TTC549 (cell line): ENCODE results near the gene FGF5.
"Not testable (repeated sequence)": the region's sequence is repeated elsewhere in the genome, so short reads cannot be mapped to it uniquely, and the experiment has no call there.

ENCODE experiments used
- FAIRE-seq: peaks from 2 replicates; lab custom pipeline; 2012; peaks lifted over from hg19 to GRCh38; lab: Jason Lieb, UNC

The FGF5 gene, protein sequence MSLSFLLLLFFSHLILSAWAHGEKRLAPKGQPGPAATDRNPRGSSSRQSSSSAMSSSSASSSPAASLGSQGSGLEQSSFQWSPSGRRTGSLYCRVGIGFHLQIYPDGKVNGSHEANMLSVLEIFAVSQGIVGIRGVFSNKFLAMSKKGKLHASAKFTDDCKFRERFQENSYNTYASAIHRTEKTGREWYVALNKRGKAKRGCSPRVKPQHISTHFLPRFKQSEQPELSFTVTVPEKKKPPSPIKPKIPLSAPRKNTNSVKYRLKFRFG

DNA sequence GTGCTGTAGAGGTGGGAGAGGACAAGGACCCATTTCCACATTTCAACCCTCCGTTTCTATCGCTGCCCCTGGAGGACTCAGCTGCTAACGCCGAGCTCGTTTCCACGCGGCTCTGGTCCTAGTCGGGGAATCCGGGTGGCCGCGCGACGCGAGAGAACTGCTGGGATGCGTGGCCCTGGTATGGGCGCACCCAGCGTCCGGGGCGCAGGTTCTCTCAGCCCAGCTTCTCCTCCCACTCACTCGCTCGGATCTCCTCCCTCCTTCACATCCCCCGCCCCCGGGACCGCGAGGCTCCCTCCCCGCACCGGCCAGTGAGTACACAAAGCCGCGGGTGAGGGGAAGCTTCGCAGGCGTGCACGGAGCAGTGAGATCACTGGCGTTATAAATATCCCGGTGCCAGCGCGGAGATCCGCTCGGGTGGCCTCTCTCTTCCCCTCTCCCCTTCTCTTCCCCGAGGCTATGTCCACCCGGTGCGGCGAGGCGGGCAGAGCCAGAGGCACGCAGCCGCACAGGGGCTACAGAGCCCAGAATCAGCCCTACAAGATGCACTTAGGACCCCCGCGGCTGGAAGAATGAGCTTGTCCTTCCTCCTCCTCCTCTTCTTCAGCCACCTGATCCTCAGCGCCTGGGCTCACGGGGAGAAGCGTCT lies at the start of gene FGF5:
TSS of gene FGF5 (plus strand) at position 412 of the 649 bp plus-strand sequence. CDS start at position 573, 161 bp downstream.
- FAIRE-seq: no peak

DNA sequence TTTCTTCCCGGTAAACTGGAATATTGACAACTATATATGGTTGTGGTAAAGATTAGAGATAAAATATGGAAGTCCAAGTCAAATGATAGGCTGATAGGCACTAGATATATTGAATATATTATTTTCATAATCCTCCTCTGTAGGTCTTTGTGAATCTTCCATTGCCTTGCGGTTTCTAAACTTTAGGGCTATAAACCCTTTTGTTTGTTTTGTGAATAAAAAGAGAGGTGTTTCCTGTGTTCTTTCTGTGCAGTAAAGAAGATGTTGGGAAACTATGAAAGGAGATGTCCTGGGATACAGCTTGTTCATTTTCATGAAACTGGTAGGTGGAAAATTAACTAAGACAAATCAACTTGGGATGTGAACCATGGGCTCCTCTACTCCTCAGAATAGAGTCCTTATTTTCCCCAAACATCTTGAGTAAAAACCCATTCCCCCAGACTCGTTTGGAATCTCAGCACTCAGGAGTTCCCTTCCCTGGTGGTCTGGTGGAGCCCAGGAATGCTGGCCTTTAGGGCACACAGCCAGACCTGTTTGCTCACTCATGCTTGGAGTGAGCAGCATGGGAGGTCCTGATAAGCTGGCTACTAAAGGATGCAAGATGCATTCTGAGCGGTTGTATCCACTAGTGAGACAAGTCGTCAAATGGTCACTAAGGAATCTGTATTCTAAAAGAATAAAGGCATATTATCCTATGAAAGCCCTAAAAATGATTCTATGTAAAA lies 47.0 kb upstream of the FGF5 start:
- no peak for FAIRE-seq

DNA sequence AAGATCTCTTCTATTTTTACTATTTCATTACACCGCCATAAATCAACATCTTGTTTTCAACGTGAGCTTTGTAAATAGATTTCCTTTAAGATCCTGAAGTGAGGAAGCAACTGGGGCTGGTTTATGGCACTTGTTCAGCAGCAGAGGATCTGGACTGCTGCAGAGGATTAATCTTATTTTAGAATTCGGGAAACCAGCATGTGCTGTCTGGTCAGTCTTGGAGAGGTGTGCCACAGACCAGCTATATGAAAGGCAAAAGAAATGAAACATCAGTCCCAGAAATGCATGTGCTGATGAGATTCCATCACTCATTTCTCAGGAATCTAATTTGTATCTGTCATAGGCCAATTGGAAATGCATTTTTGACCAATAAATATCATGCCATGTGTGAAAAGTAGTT lies 45.8 kb upstream of the FGF5 start:
- no peak for FAIRE-seq

DNA sequence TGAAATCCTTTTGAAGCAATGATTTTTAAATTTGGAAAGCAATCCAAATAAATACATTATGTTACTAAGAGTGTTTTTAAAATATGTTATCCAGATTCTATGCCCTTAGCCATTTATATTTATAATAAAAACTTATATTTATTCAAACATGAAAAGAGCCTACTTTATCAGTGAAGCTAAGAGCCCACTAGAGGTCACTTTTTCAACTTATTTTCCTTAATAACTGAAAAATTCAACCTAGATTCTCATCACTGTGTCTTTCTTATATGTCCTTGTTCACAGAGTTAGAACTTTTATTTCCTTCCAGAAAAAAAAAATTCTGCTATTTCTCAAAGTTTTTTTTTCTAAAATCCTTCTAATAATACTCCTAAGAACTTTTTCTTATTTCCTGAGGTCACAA lies 45.3 kb upstream of the FGF5 start:
- FAIRE-seq: no peak

DNA sequence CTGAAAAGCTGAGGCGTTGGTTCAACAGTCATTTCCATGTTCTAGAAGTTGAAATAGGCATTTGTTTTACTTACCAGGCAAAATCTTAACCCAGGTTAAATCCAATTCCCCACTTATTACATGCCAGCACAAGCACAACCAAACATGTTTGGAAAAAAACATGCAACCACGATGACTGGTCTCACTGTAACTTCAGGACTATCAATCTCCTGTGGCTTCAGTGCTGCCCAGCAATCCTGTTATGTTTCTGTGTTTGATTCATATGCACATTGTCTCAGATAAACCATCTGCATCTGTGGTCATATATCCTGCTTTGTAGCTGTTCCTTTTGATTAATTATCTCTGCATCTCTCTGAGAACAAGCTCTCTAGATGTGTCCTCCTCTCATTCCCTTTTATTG lies 40.9 kb upstream of the FGF5 start:
- no peak for FAIRE-seq

DNA sequence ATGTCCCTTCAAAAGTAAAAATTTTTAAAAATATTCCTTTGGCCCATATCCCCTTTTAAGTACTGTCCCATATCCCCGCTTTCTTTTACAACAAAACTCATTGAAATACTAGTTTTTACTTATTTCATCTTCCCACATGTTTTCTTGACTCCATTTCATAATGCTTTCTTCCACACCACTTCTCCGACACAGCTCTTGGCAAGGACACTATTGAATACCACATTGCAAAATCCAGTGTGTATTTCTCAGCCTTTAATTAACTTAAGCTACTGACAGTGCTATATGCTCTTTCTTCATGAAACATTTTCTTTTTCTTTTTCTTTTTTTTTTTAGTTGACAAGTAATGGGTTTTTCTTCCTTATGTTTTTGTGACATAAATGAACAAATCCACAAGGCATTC lies 40.4 kb upstream of the FGF5 start:
- FAIRE-seq: no peak

DNA sequence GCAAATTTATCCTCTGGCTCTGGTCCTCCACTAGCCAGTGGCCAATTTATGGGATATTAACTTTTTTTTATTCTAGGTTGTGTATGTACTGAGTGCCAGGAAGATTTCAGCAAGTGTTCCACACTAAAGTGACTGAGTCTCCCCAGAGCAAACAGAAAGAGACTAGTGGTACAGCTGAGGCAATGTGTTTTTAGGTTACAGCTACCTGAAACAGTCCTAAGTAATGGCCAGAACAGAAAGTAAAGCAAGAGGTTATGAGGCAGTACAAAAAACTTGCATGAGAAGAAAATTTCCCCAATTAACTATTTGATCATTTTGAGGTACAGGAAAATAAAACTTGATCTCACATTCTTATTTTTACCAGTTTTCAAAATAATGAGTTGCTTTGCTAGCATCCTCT lies 38.0 kb upstream of the FGF5 start:
- no peak for FAIRE-seq

DNA sequence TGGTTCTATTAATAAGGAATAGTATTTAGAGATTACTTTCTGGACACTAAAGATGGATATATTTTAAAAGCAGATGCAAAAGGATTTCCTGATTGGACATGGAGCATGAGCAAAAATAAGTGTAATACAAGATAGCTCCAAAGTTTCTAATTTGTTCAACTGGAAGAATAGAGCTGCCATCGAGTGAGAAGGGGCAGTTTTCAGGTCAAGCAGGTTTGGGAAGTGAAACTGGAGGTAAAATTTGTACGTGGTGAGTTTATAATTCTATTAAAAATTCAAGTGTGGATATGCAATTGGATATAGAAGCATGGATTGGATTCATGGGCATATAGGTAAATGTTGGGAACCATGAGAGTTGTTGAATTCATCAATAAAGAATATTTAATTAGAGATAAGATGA lies 37.3 kb upstream of the FGF5 start:
- no peak for FAIRE-seq

DNA sequence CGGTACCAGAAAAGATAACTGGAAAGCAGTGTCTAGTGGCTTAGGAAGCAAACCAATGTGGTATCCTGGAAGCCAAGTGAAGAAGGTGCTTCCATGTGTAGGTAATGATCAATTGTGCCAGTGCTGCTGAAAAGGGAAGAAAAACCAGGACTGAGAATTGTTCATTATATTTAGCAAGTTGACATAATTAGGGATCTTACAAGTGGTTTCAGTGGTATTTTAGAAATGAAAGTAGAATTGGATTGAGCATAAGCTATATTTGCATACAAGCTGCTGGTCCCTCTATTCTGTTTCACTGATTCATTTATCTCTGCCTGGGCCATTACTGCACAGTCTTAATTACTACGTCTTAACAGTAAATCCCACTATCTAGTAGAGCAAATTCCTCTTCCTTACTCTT lies 36.9 kb upstream of the FGF5 start:
- no peak for FAIRE-seq

DNA sequence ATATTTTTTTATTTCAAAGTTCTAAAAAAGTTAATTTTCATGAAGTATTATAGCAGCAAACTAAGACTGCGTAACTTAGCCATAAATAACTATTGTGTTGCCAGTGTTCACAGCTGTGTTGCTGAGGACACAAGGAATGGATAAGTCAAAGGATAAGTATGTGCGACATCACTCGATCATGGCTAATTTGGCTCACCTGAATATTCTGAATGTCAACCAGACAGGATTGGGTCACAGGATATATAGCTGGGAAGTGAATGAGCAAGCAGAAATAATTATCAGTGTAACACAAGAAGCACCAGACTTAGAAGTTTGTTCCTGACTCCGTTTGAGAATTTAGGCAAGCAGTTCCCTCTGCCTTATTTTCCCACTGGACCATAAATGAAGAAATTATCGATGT lies 35.3 kb upstream of the FGF5 start:
- FAIRE-seq: no peak

DNA sequence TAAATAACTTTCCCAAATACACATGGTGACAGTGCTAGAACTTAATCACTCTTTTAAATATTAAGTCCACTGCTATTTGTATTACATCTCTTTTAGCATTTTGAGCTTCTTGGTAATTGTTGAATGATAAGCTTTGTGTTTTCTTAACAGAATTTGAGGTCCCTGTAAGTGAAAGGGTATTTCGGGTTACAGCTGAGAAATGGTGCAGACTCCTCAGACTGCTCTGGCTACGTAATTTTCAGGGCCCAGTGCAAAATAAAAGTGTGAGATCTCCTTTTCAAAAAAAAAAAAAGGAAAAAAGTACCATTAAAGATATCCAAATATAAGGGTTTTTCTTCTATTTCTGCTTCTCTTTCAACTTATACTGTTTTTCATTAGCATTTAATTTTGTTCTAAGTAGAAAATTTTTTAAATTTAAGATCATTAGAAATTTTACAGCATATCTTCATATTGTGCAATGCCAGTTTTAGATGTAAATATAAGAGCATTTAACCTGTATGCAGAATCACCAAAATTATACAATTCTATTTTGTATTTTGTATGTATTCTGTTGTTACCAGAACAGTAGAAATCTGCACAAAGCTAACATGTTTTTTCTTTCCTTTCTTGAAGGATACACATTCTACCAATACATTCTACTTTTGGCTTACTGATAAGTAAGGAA lies 33.6 kb upstream of the FGF5 start:
- FAIRE-seq: no peak

DNA sequence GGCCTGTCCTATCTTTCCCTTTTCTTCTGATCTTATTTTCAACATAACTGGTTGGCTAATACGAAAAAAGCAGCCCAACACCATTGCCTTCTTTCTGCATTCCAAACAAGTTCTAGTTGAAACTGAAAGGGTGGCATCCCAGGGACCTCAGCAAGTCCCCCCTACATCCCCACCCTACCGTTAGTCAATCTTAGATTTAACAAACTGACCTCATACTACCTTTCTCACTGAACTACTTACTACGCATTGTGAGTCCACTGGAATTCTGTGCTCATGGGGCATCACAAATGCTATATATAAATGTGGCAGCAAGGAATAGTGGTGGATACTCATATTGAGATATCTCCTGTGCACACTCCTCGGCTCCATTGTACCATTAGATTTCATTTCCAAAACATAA lies 33.1 kb upstream of the FGF5 start:
- no peak for FAIRE-seq

DNA sequence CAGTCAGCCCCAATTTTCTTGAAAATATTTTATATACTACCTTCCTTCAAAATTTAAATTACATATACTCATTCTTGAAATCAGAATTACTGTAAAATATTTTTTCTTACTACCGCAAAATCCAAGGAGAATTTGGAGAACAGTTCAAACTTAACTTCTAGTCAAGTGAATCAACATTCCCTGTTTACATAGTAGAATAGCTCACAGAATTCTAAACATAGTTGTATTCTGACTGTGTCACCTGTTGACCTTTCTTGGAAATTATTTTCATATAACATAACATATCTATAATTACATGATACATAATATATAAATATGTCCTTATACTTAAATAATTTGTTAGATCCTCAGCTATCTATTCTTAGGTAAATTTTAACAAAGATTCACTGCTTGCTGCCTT lies 31.0 kb upstream of the FGF5 start:
- no peak for FAIRE-seq

DNA sequence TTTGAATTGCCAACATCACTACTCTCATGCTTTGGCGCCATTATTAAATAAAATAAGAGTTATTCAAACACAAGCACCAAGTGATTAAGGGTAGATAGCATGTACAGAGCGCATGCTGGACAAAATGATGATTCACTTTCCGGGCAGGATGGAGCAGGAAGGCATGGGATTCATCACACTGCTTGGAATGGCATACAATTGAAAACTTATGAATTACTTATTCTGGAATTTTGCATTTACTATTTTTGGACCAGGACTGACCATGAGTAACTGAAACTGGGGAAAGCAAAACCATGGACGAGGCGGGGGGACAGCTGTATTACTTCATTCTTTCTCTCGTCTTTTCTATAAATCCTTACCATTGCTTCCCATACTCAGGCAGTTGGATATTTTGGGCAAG lies 28.5 kb upstream of the FGF5 start:
- no peak for FAIRE-seq

DNA sequence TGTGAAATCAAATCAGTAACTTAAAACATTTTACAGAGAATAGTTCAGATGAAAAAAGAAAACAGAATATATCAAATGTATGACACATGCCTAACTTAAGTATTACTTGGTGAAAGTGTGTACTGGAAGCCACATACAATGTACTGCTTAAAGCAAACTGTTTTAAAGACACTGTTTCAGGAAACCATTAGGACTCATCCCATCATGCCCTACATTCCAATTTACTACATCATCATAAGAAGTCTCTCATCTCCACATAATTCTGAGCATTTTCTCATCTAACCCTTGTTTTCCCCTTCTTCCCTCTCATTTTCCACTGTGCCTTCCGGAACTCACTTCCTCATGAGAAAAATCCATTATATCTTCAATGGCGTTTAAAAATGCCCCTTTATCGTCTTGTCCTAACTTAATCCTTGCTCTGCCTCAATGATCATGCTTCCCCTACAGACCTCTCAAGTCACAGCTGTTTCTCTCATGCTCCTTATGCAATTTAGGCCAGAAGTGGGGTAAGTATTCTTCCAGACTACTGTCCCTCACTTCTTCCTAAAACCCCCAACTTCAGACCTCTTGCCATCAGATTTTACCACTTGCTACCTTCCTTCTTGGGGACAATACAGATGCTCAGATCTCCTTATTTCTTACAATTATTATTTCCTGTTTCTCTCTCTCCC lies 26.8 kb upstream of the FGF5 start:
- no peak for FAIRE-seq

DNA sequence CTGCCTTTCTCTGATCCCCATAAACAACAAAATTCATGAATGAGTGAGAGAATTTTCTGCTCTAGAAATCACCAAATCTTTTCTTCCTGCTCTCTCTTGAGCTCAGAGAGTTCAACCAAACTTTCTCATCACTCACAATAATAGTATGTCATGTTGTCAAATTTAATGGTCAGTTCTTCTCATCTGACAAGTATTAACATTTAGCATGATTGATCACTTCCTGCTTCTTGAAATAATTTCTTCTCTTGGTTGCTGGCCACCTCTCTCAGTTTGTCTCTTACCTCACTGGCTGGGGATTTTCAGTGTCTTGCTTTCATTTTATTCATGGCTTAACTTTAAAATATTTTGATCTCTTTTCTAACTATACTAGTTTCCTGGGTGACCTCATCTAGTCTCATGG lies 25.5 kb upstream of the FGF5 start:
- FAIRE-seq: no peak

DNA sequence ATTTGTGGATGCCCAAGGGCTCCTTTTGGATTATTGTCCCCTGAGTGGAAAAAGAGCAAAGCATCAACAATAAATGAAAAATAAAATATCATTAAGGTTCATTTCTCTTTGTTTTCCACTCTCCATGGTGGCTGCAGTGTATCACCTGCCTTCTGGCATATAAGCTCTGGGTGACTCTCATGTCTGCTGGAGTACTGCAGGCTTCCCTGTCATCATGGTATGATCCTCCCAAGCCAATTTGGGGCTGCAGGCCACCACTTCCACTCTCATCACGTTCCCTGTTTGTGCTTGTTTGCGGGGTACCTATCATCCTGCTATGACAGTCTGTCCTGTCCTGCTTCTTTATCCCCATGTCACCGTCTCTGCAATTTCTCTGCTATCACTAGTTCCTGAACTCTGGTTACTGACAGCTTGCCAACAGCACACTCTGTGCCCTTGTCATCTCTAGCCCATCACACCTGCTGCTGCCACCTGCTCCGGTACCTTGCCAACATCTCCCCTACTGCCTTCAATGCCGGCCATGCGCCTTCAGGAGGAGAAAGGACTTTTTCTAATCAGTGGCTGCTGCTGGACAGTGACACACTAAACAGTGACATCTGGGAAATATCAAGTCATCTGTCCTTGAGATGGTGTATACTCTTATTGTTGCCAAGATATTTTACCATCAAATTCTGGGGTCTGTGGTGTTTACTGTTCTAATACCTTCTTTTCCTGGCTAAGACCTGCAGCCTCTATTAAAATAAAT lies 23.0 kb upstream of the FGF5 start:
- FAIRE-seq: no peak

DNA sequence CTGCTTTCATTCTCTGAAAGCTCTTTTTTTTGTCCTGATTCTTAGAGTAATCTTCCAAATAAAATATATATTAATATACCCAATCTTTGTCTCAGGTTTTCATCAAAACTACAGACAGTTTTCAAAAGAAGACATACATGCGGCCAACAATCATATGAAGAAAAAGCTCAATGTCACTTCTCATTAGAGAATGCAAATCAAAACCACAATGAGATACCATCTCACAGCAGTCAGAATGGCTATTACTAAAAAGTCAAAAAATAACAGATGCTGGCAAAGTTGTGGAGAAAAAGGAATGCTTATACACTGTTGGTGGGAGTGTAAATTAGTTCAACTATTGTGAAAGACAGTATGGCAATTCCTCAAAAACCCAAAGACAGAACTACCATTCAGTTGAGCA lies 19.0 kb upstream of the FGF5 start:
- not testable (repeated sequence) for FAIRE-seq

DNA sequence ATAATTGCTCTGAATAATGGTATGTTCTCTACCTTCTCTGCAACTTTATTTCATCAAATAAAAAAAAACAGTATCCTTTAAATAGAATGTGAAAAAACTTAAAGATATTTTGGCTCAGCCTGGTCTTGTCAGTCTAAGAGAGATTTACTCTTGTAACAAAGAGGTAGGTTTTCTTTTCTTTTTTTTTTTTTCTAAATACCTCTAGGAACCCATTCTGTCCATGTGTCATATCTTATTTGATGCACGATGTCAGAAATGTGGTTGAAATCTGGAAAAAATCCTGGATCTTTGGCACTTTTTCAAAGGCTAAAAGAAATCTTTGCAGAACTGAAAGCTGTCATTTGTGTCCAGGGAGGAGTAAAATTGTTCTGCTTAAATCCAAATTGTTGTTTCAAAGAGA lies 17.3 kb upstream of the FGF5 start:
- FAIRE-seq: no peak

DNA sequence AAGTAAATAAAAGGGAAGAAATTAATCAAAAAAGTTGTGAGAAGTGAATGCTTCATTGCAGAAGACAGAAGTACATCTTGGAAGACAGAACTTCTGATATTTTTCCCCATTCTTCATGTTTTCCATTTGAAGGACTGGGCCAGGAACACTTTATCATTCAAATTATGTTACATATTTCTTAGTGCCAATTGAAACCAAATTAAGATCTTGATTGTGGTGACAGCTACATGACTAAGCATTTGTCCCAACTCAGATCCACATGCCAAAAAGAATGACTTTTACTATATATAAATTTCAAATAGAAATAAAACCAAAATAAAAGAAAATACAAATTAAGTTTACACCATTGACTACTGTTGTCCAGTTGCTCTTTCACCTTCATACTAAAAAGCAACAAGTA lies 14.0 kb upstream of the FGF5 start:
- no peak for FAIRE-seq

DNA sequence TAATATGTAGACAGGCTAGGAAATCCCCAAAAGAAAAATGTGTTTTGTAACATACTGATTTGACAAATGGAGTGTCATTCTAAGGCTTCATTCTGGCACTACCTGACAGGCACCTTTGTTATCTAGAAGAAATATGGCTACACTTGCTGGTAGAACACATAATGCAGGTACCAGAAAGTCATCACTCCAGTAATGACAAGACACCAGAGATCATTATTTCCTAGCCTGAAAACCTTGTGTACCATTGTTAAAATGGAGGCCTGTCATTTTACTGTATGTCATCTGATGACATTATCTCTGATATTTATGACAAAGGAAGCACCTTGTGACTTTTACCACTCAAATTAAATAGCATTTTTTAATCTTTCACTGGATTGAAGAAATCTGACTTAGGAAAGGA lies 13.5 kb upstream of the FGF5 start:
- no peak for FAIRE-seq

DNA sequence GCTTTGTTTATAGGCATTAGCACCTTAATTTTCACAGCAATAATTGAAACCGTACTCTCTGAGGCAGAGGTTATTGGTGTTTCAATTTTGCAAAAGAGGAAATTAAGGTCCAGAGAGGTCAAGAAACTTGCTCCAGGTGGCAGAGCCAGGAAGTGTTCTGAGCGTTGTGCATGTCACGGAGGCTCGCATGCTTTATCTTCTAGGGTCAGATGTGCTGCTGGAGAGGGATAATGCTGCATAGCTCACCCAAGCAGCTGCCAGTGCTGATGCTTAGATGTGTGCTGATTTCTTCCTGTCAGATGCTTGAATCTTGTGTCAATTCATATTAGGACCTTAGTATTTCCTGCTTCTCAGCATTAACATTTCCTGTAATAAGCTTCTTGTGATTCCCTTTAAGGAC lies 13.0 kb upstream of the FGF5 start:
- no peak for FAIRE-seq
